Activated CD4-positive, alpha-beta T cell treated with anti-CD3 and anti-CD28 coated beads, Interleukin-2, amount 10 ng/mL, durations not matched to agents 7 days and 5 days (primary cell): ENCODE results near the gene SLC9A1. TPM values are rescaled to one million over a fixed set of nuclear protein-coding genes. Genes with fewer than 3 reads are reported as not detected.
A peak's percentile ranks its signal among the peaks of the same experiment; 100 is the strongest.

Source experiments
- CTCF ChIA-PET: fragments of 350-600 bp; sonication (Branson Sonifier 250); formaldehyde crosslinking; loops from one replicate; lab custom pipeline; 2021; ENCODE audit warnings: antibody characterized with exemption; lab: Charles Lee
- POLR2A ChIA-PET: fragments of 350-600 bp; sonication (Branson Sonifier 250); formaldehyde crosslinking; loops from one replicate; lab custom pipeline; 2021; ENCODE audit warnings: antibody characterized with exemption; lab: Charles Lee
- DNase-seq: peaks from one replicate; pipeline ENCODE4 v3.0.0-alpha.2; 2020
- H3K27ac Mint-ChIP-seq: one replicate; pipeline ENCODE4 v1.8.0; 2021; ENCODE audit warnings: mild to moderate bottlenecking, moderate library complexity, mixed read lengths
- H3K27me3 Mint-ChIP-seq: one replicate; pipeline ENCODE4 v1.8.0; 2021; ENCODE audit warnings: mixed read lengths
- H3K36me3 Mint-ChIP-seq: one replicate; pipeline ENCODE4 v1.8.0; 2021; ENCODE audit warnings: low read depth, mixed read lengths
- H3K4me1 Mint-ChIP-seq: one replicate; pipeline ENCODE4 v1.8.0; 2021; ENCODE audit warnings: mixed read lengths
- H3K4me3 Mint-ChIP-seq: one replicate; pipeline ENCODE4 v1.8.0; 2021; ENCODE audit warnings: mild to moderate bottlenecking, moderate library complexity, mixed read lengths
- H3K9me3 Mint-ChIP-seq: one replicate; pipeline ENCODE4 v1.8.0; 2021; ENCODE audit warnings: mixed read lengths
- total RNA-seq, 2 experiments: library from RNA; stranded (reverse); gene quantifications; one replicate each; pipeline ENCODE4 v1.2.3, GENCODE V29; 2021

The SLC9A1 gene
- total RNA-seq, 2 experiments from 2014 or later = 24.8 to 32.4 TPM

DNA sequence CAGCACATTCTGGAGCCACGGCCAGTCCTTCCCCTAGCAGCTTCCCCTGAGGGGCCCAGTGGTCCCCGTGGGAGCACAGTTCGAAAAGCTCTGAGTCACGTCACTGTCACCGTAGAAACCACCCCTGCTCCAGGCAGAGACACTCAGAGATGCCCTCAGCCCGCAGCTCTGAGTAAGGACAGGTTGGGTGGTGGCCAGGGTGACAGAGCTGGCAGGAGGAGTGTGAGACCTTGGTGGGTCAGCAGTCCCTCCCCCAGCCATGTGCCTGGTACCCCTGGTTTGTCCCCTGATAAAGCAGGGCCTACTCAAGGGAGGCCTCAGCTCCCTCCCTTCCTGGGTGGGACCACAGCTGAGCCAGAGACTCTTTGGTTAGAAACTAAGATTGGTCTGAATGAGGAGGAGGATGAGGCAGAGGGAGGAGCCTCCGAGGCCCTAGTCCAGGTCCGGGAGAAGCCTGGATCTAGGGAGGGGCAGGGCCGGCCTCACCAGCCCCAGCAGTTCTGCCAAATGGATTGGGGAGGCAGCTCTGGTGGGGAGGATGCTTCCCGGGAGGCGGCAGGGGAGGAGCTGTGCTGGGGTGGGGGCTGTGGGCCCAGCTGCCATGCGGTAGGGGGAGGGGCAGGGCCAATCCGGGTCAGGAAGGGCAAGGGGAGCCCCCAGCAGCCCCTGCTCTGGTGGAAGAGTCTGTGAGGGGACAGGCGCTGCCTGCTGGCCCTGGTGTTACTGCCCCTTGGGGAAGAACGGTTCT is 55.2 kb downstream of the SLC9A1 start:
- Mint-ChIP-seq H3K27me3 (no peaks in the 10 kb centered on the region), H3K27ac (peak overlapping the region; percentile 60), H3K36me3 (no peaks in the 10 kb centered on the region), H3K4me3 (no peak overlapping the region), H3K9me3 (no peaks in the 10 kb centered on the region), H3K4me1 (peaks cover 13% of the 10 kb centered on the region)
- ChIA-PET CTCF (interaction anchor here (1.0 to 12.5 kb wide), 7 partner anchors 12 to 201 kb away, joined by 3 to 166 read pairs (median 3); partner anchors contain the start of gene WDTC1), POLR2A (no interaction called here)
- no peak for DNase-seq

GRCh38 chr1:27099135-27099586 is 55.8 kb downstream of the SLC9A1 start:
- ChIA-PET CTCF (interaction anchor here (1.0 to 12.5 kb wide), 5 partner anchors 31 to 201 kb away, joined by 3 to 166 read pairs (median 3); partner anchors contain the start of gene WDTC1), POLR2A (no interaction called here)
- Mint-ChIP-seq H3K4me1 (peaks cover 13% of the 10 kb centered on the region), H3K9me3 (no peaks in the 10 kb centered on the region), H3K4me3 (no peak overlapping the region), H3K27me3 (no peaks in the 10 kb centered on the region), H3K27ac (peak overlapping the region; percentile 60), H3K36me3 (no peaks in the 10 kb centered on the region)
- no peak for DNase-seq

GRCh38 chr1:27098431-27099134 is 56.3 kb downstream of the SLC9A1 start:
- Mint-ChIP-seq H3K9me3 (no peaks in the 10 kb centered on the region), H3K4me3 (no peak overlapping the region), H3K27ac (no peak overlapping the region), H3K36me3 (no peaks in the 10 kb centered on the region), H3K27me3 (no peaks in the 10 kb centered on the region), H3K4me1 (peaks cover 13% of the 10 kb centered on the region)
- POLR2A ChIA-PET = interaction anchor here (0.8 kb wide), 1 partner anchor 27 kb away, joined by 4 read pairs; no protein-coding TSS in a partner anchor
- CTCF ChIA-PET = interaction anchor here (1.4 to 12.5 kb wide), 5 partner anchors 13 to 198 kb away, joined by 3 to 166 read pairs (median 11); partner anchors contain the start of gene WDTC1
- no peak for DNase-seq

GRCh38 chr1:27097484-27097917 is 57.4 kb downstream of the SLC9A1 start:
- CTCF ChIA-PET = interaction anchor here (0.5 to 12.5 kb wide), 11 partner anchors 14 to 404 kb away, joined by 3 to 166 read pairs (median 5); no protein-coding TSS in a partner anchor
- POLR2A ChIA-PET = interaction anchor here (1.3 kb wide), 1 partner anchor 51 kb away, joined by 5 read pairs; no protein-coding TSS in a partner anchor
- no peak overlapping the region for H3K27ac Mint-ChIP-seq
- H3K27me3 Mint-ChIP-seq = no peaks in the 10 kb centered on the region
- no peaks in the 10 kb centered on the region for H3K9me3 Mint-ChIP-seq
- H3K4me1 Mint-ChIP-seq = peaks cover 13% of the 10 kb centered on the region
- peak; percentile 79 for DNase-seq
- H3K4me3 Mint-ChIP-seq = no peak overlapping the region
- no peaks in the 10 kb centered on the region for H3K36me3 Mint-ChIP-seq

GRCh38 chr1:27095576-27095975 is 59.3 kb downstream of the SLC9A1 start:
- no peaks in the 10 kb centered on the region for H3K36me3 Mint-ChIP-seq
- H3K4me1 Mint-ChIP-seq = peaks cover 13% of the 10 kb centered on the region
- H3K27ac Mint-ChIP-seq = no peak overlapping the region
- H3K27me3 Mint-ChIP-seq = no peaks in the 10 kb centered on the region
- ChIA-PET CTCF (interaction anchor here (1.2 to 12.5 kb wide), 3 partner anchors 12 to 49 kb away, joined by 3 to 166 read pairs (median 3); no protein-coding TSS in a partner anchor), POLR2A (no interaction called here)
- no peak for DNase-seq
- no peak overlapping the region for H3K4me3 Mint-ChIP-seq
- no peaks in the 10 kb centered on the region for H3K9me3 Mint-ChIP-seq

GRCh38 chr1:27092888-27093287 is 62.0 kb downstream of the SLC9A1 start:
- POLR2A ChIA-PET = no interaction called here
- H3K36me3 Mint-ChIP-seq = no peaks in the 10 kb centered on the region
- no peak overlapping the region for H3K4me3 Mint-ChIP-seq
- CTCF ChIA-PET = interaction anchor here (0.6 to 12.5 kb wide), 5 partner anchors 10 to 1222 kb away, joined by 3 to 166 read pairs (median 5); no protein-coding TSS in a partner anchor
- peaks cover 6% of the 10 kb centered on the region for H3K4me1 Mint-ChIP-seq
- DNase-seq = no peak
- no peaks in the 10 kb centered on the region for H3K27me3 Mint-ChIP-seq
- no peaks in the 10 kb centered on the region for H3K9me3 Mint-ChIP-seq
- H3K27ac Mint-ChIP-seq = no peak overlapping the region

- Mint-ChIP-seq H3K27me3 (no peaks in the 10 kb centered on the region), H3K4me3 (no peak overlapping the region), H3K27ac (no peak overlapping the region), H3K9me3 (peaks cover 2% of the 10 kb centered on the region), H3K36me3 (no peaks in the 10 kb centered on the region), H3K4me1 (no peaks in the 10 kb centered on the region)
- CTCF ChIA-PET = interaction anchor here (1.1 to 12.5 kb wide), 3 partner anchors 20 to 50 kb away, joined by 3 to 166 read pairs (median 4); no protein-coding TSS in a partner anchor
- POLR2A ChIA-PET = no interaction called here
- DNase-seq = no peak
Measured at GRCh38 chr1:27090911-27091310, 64.0 kb downstream of the SLC9A1 start.

DNA sequence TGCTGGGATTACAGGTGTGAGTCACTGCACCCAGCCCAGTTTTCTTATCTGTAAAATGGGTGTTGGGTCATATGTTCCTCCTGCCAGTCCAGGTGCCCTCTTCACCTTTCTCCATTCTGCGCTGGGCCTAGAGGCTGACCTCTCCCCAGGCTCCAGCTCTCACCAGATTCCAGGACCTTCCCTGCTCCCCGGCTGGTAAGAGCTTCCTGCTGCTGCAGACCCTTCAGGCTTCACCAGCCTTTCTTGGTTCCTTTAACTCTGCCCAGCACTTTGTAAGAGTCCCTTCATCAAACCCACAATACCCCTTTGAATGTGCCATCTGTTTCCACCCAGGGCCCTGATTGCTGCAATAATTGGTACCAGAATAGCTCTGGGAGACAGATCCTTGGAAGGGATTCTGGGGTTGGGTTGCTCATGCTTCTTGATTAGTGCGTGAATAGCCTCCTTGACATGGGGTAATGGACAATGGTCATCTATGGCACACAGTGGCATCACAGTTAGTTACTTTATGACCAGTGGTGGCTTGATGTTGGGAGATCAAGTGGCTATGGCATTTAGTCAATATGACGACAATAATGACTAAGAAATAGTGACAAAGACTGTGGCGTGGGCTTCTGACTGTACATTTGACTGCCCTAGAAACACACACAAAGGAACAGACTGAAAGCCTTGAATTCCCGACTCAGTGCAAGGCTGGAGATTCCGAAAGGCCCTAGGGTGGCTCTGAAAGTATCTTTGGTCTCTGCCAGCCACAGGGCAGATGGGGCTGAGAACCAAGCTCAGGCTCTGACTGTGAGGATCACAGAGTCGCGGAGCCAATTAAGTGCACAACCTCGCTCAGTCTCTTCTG is 67.3 kb downstream of the SLC9A1 start:
- CTCF ChIA-PET = interaction anchor here (1.3 kb wide), 1 partner anchor 42 kb away, joined by 3 read pairs; no protein-coding TSS in a partner anchor
- no peak for DNase-seq
- POLR2A ChIA-PET = no interaction called here
- Mint-ChIP-seq H3K27ac (no peak overlapping the region), H3K4me3 (no peak overlapping the region), H3K36me3 (no peaks in the 10 kb centered on the region), H3K4me1 (peaks cover 5% of the 10 kb centered on the region), H3K9me3 (peaks cover 2% of the 10 kb centered on the region), H3K27me3 (peaks cover 11% of the 10 kb centered on the region)

DNA sequence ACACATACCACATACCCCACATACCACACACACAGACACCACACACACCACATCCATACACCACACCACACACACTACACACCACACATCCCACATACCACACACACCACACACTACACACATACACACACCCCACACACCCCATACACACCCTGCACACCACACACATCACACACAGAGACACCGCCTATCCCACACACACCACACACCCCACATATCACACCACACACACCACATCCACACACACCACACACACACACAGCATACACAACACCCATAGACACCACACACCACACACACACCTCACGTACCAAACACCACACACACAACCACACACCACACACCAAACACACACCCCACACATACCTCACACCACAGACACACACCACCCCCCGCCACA is 68.3 kb downstream of the SLC9A1 start:
- Mint-ChIP-seq H3K4me1 (peaks cover 5% of the 10 kb centered on the region), H3K27me3 (peaks cover 11% of the 10 kb centered on the region), H3K36me3 (no peaks in the 10 kb centered on the region), H3K4me3 (no peak overlapping the region), H3K9me3 (peaks cover 2% of the 10 kb centered on the region), H3K27ac (peak overlapping the region; percentile 27)
- POLR2A ChIA-PET = no interaction called here
- CTCF ChIA-PET = interaction anchor here (0.9 to 1.3 kb wide), 2 partner anchors 41 kb away, joined by 3 read pairs; no protein-coding TSS in a partner anchor
- DNase-seq = no peak

- peak overlapping the region; percentile 27 for H3K27ac Mint-ChIP-seq
- H3K4me1 Mint-ChIP-seq = peaks cover 5% of the 10 kb centered on the region
- no peaks in the 10 kb centered on the region for H3K36me3 Mint-ChIP-seq
- no peak overlapping the region for H3K4me3 Mint-ChIP-seq
- H3K9me3 Mint-ChIP-seq = peaks cover 2% of the 10 kb centered on the region
- ChIA-PET POLR2A (no interaction called here), CTCF (interaction anchor here (0.9 kb wide), 1 partner anchor 40 kb away, joined by 3 read pairs; no protein-coding TSS in a partner anchor)
- no peak for DNase-seq
- peaks cover 11% of the 10 kb centered on the region for H3K27me3 Mint-ChIP-seq
Measured at GRCh38 chr1:27086026-27086425, 68.9 kb downstream of the SLC9A1 start.

- H3K36me3 Mint-ChIP-seq = no peaks in the 10 kb centered on the region
- no peak for DNase-seq
- ChIA-PET CTCF (interaction anchor here (1.4 kb wide), 1 partner anchor 12 kb away, joined by 3 read pairs; no protein-coding TSS in a partner anchor), POLR2A (no interaction called here)
- no peak overlapping the region for H3K4me3 Mint-ChIP-seq
- H3K27ac Mint-ChIP-seq = no peak overlapping the region
- peaks cover 14% of the 10 kb centered on the region for H3K27me3 Mint-ChIP-seq
- H3K4me1 Mint-ChIP-seq = peaks cover 5% of the 10 kb centered on the region
- peaks cover 2% of the 10 kb centered on the region for H3K9me3 Mint-ChIP-seq
Measured at GRCh38 chr1:27084107-27084506, 70.8 kb downstream of the SLC9A1 start.
